Hepatic stellate cell (primary cell): ENCODE measurements around the gene NAT10.
"Not testable (repeated sequence)": the region's sequence is repeated elsewhere in the genome, so short reads cannot be mapped to it uniquely, and the experiment has no call there.

ENCODE experiments used
- DNase-seq: peaks from one replicate; pipeline ENCODE4 v3.0.0; 2011; ENCODE audit warnings: low spot score

The NAT10 gene

DNA sequence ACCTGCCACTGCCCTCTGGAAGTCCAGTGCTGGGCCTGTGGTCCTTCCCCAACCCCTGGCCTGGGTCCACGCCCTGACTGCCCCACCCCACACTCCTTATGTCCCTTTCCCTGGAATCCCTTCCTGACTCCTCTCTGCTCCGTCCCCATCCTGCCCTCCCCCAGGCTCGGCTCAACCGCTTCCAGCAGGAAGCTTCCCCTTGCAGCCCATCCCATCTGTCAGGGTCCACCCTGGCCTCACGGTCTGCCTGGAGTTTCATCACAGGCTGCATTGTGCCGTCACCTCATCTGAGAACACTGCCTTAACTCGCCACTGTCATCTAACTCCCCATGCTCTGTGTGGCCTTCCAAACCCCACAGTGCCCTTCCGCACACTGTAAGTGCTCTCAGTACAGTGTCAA is 64.3 kb downstream of the NAT10 start:
- no peak for DNase-seq

DNA sequence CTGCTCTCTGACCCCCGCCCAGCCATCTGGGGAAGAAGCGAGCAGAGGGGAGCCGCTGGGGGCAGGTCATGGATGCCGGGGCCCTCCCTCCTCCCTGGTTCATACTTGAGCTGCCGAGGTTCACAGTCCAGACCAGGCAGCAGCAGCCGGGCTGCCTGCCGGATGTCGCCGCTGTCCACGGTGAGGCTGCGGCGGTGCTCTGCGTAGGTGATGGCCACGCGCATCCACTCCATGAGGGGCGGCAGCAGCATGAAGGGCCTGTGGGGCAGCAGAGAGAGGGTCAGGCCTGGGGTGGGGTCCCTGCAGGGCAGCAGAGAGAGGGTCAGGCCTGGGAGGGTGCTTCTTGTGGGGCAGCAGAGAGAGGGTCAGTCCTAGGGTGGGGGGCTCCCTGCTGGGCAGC is 67.6 kb downstream of the NAT10 start:
- DNase-seq: no peak

DNA sequence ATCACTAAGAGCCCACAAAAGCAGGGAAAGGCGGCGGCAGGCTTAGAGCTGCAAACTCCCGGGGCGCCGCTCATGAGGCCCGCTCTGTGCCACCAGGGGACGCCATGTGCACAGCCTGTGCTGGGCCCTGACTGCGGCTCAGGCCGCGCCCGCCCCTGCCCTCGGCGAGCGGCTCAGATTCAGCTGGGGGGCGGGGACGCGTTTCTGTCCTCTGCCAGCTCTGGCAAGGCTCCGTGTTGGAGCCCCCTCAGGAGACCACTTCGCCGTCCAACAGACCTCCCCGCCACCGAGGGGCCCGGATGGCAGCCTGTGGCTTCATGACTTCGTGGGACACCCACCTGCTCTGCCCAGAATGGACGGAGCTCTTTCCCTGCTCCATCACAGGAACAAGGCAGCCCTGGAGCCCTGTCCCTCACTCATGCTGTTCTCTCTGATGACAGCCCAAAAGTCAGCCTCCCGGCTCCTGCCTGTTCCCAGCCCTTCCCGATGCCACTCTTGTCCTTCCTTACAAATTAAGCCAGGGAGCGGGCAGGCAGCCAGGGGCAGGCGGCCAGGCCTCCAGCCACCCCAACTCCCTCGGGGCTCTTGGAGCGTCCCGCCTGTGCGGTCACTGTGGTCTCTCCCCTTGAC is 69.1 kb downstream of the NAT10 start:
- DNase-seq: peak; percentile 86

DNA sequence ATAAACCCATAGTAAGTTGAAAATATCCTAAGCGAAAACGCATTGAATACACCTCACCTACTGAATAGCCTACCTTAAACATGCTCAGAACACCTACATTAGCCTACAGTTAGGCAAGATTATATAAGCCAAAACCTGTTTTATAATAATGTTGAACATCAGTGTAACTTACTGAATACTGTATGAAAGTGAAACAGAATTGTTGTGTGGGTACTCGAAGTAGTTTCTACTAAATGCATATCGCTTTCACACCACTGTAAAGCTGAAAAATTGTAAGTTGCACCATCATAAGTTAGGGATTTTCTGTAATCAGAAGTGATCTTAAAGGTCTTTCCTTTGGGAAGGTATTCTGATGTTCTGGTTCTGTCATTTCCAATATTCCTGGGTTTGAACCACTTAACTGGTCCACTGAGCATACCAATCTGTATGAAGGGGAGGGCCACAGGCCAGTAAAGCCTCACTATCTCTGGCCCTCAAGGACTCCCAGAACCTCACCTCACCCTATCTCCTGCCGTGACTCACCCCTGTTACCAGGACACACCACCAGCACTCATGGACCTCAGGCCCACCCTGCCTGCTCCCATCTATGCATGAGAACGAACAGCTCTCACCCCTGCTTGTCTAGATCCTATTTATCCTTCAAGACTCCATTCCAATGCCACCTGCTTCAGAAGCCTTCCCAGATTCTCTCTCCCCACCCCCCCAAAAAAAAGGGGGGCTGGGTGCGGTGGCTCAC is 70.0 kb downstream of the NAT10 start:
- no peak for DNase-seq

DNA sequence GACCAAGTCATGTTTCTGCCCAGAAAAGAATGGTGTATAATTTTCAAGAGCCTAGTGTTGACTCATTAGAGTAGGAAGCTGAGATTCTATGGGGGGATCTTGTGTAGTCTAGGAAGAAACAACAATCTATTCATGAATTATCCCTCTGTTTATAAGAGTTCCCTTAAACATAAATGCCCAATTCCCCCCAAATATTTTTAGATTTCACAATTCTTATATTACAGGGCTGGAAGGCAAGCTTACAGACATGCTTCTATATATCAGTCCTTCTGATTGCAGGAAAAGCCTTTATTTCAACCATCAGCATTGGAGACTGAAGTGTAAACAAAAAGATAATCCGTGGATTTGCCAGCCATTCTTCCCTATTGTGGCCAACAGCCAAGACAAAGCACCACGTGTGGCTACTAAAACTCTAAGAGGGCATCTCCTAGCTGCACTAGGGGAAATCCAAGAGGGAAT is 71.4 kb downstream of the NAT10 start:
- DNase-seq: no peak

DNA sequence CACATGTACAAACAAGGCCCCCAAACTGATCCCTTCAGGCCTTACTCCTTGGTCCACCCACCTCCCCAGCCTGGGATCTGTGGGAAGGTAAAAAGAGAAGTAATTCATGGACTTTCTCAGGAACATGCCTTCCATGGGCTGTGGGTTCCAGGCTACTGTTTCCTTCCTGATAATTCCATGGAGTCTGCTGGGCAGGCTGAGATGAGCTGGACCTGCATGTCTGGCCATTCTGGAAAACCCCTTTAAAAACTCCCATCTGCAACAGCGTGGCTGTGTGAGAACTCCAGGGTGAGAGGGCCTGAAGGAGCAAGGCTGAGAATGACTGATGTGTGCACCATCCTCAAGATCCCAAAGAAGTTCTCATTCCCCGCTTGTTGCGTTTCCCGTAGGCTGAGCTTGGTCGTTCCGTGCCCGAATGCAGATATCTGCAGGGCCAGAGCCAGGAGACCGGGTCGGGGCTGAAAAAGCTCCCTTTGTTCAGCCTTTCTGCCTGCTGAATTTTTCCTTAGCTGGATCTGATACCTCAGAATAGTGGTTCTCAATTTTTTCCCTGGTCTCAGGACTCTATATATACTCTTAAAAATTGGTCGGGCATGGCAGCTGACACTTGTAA is 72.9 kb downstream of the NAT10 start:
- no peak for DNase-seq

DNA sequence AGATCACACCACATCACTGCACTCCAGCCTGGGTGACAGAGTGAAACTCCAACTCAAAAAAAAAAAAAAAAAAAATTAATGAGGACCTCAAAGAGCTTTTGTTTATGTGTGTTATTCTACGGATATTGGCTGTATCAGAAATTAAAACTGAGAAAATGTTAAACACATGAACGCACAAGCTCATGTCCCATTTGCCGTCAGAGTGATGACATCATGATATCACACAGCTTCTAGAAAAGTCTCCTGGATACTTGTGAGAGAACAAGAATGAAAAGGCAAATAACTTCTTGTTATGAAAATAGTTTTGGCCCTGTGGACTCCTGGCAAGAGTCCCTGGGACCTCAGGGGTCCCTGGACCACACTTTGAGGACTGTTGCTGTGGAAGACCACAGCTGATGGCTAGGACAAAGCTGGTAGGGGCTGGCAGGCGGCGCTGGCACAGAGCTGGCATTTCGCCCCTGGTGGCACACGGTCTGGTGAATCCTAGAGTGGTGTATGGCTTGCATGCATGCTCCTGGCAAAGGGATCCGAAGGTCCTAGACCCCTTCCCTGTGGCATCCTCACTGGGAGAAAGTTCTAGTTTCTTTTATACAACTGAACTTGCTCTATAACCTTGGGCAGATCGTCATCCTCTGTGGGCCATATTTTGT is 73.7 kb downstream of the NAT10 start:
- no peak for DNase-seq

DNA sequence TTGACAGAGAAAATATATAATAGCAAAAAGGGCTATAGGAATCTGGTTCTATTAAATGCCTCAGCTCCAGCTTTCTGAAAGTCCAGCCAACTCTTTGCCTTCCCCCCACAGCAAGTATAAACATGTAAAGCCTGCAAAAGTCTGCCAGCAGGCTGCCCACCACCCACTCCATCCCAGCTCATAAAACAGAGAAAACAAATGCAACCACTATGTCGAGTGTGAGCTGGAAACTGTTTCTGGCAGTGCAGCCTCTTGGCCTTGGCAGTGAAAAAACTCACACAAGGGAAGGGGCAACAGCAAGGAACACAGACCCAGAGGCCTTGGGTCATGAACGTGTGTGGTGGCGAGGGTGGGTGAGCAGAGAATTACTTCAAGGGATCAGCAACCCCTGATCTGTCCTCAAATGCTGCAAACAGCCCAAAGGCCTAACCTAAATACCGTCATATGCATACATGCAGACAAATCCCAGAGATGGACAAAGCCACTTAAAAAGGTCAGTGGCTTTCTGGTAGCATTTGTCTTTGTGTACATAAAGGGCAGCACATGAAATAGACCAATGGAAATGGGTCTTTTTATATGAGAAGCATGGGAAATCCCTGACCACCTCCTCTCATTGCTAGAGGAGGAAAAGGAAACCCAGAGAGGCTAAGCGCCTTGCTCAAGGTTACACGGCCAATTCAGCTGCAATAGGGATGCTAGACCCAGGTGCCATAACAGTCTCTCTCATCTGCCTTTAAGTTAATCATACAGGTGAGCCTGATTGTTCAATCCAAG is 74.8 kb downstream of the NAT10 start:
- no peak for DNase-seq

- DNase-seq: not testable (repeated sequence)
Measured at GRCh38 chr11:34180814-34181165, 75.4 kb downstream of the NAT10 start.

DNA sequence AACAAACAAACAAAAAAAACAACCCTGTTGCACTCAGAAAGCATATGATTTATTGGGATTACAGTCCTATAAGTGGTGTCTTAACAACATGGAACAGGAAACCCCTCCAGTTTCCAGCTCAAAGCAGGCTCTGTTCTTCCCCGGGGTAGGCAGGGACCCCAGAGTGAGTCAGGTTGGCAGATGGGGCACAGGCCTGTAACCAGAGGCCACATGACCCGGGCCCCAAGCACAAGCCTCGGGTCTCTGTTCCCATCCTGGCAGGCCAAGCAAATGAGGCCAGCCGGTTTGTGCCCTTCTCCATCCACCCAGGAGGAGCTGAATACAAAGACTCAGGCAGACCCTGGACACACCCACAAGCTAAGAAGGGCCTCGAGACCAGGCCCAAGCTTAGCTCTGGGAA is 75.8 kb downstream of the NAT10 start:
- DNase-seq: no peak

GRCh38 chr11:34181856-34182405 is 76.5 kb downstream of the NAT10 start:
- DNase-seq: no peak

- no peak for DNase-seq
Measured at GRCh38 chr11:34182425-34182824, 77.0 kb downstream of the NAT10 start.

DNA sequence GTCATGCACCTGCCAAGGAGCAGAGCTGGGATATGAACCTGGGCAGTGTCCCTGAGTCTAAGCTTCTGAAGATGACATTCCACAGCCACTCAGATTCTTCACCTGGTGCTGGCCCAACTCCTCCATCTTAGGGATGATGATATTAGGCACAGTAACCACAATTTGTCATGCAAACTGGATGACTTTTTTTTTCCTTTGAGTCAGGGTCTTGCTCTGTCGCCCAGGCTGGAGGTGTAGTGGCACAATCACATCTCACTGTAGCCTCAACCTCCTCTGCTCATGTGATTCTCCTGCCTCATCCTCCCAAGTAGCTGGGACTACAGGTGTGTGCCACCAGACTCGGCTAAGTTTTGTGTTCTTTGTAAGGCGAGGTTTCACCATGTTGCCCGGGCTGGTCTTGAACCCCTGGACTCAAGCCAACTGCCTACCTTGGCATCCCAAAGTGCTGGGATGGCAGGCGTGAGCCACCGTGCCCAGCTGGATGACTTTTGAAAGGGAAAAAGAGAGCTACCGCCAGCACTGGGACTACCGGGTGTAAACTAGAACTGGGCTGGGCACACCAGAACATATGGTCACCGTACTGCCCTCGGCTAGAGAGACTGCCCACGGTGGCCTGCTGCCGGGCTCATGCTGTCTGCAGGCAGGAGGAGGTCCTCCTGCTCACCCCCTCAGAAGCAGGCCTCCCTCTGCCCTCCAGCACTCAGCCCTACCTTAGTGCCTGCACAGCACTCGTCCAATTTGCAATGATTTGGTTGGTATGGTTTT is 77.7 kb downstream of the NAT10 start:
- no peak for DNase-seq

DNA sequence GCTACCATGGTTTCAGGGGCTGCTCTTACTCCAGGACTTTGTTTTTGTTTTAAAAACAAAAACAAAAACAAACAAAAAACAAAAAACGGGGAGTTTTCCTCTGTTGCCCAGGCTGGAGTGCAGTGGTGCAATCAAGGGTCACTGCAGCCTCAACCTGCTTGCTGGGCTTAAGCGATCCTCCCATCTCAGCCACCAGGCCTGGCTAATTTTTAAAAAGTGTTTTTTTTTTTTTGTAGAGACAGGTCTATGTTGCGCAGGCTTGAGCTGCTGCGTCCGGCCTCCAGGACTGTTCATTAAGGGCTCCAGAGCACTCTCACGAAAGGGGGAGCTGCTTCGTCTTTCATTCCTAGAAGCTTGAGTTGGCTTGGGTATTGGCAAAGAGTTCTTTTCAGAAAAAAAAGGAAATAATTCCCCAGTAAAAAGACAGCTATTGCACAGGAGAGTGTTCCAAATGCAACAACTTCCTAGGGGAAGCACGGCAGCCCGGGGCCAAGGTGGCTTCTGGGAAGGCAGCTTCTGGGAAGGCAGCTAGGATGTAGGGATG is 78.5 kb downstream of the NAT10 start:
- DNase-seq: no peak

- DNase-seq: no peak
Measured at GRCh38 chr11:34184505-34185015, 79.1 kb downstream of the NAT10 start.

DNA sequence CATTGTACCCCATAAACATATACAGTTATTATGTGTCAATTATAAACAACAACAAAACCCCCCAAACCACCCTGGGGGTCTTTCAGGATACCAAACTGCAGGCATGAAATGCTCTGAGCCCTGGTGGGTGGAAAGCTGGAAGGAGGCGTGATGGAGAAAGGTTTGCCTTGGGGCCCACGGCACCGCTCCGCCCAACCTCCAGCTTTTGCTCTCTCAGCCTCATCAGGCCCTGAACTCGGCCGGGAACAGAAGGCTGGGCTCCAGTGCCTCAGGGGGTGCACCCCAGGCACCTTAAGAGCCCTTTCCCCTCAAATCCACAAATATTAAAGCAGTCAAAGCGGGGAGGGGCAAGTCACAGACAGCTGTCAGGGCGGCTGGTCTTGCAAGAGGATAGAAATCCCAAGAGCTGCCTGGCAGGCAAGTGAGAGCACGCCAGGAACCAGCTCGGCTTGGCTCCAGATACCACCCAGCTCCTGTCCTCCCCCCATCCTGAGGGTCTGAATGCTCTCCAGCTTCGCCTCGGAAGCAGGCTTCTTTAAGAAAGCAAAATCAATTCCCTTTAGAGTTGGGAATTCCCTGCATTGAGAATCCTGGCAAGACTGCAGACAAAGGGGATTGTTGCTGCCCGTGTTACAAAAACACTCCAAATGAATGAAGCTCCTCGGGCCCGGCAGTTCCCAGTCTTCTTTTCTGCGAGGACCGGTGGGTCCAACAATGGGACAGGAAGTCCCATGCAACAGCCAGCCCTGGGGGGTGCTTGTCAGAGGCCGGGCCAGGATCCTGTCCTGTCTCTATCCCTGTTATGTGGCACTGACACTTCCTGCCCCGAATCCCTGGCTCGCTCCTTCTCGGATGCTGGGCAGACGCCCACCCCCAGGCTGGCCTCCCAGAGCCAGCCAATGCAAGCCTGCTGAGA is 80.8 kb downstream of the NAT10 start:
- no peak for DNase-seq

DNA sequence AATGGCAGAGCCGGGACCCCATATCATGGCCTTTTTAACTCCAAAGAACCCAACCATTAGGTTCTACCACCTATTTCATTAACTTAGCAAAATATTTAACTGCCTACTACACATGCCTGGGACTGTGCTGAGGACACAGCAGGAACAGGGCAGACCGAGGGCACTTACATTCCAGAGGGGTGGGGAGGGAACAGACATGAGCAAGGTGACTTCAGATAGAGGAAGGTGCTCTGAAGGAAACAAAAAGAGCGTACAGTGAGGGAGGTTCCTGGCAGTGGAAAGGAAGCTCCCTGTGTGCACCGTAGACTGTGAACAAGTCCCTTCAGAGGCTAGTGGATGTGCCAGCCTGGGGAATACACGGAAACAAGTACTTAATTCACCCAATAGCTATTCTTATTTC is 82.8 kb downstream of the NAT10 start:
- DNase-seq: no peak

GRCh38 chr11:34189191-34189590 is 83.8 kb downstream of the NAT10 start:
- DNase-seq: no peak
